CD4-positive, alpha-beta T cell treated with Interleukin-17A for 1 hour (primary cell): Measurements from ENCODE around the gene MED26.
A peak's percentile ranks its signal among the peaks of the same experiment; 100 is the strongest.

Experiments used
- DNase-seq: peaks from one replicate; pipeline ENCODE4 v3.0.0-alpha.2; 2020

Gene MED26

GRCh38 chr19:16609511-16610200 lies 18.3 kb downstream of the MED26 start:
- no peak for DNase-seq

DNA sequence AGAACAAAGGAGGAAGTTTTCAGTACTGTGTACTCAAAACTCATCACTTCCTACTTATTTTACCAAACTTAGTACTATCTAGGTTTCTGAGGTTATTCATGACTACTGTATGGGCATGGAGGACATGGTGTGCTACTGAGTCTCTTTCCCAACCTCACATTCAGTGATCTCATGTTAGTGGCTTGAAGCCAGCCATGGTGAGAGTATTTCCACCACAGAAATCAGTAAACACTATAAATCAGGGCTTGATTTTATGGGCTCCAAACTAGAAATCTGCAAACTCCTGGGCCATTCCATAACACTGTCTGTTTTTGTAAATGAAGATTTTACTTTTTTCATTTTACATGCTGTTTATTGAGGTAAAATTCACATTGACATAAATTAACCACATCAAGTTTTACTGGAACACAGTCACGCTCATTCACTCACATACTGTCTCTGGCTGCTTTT lies 19.7 kb downstream of the MED26 start:
- no peak for DNase-seq

DNA sequence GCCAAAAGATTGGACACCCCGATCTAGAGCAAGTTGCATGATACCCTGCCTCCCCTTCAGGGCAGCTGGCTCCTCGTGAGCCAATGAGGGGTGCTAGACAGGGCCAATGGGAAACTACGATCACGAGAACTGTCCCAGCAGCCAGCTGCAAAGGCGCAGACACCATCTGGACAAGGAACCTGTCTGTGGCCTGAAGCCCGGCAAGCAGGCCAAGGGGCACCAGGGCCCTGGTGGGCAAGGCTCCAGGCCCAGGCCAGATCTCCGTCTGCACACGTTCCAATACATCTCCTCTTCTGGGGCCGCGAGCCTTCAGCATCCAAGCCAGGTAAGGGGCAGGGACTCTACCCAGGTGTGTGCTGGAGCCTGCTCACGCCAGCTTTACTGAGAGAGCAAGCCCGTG lies 20.2 kb downstream of the MED26 start:
- no peak for DNase-seq

DNA sequence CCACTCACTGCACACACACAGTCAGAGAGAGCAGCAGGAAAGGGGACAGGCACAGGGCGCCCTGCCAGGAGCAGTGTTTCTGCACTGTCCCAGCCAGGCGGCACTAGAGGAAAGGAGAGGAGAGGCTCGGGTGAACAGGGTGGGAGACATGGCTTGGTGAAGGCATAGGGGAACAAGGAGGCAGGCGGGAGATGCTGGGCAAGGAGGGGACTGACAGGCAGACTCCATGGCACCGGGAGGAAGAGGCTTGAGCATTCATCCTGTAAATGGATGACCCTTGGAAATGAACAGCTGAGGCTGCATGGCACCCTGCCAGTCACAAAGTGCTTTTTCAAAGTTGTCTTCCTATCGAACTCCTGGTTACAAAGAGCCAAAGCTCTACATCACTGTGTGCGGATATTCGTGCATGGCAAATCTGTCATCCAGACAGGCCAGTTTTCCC lies 22.4 kb downstream of the MED26 start:
- DNase-seq, result no peak

DNA sequence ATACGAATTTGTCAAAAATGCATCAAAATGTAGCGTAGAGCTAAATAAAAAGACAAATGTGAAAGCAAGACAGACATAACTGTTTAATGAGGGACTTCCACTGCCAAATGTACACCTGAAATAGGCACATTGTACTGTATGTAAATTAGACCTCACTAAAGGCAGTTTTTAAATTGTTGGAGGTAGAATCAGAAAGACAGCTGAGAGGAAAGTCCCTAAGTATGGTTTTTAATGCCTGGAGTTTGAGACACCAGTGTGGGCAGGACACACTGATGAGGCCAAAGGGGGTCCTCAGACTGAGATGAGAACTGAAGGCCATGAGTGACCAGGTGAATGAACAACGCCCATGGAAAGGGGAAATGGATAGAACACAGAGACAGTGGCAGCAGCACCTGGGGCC lies 22.9 kb downstream of the MED26 start:
- no peak for DNase-seq

- no peak for DNase-seq
These were observed 23.4 kb downstream of the MED26 start for GRCh38 chr19:16604615-16605014.

DNA sequence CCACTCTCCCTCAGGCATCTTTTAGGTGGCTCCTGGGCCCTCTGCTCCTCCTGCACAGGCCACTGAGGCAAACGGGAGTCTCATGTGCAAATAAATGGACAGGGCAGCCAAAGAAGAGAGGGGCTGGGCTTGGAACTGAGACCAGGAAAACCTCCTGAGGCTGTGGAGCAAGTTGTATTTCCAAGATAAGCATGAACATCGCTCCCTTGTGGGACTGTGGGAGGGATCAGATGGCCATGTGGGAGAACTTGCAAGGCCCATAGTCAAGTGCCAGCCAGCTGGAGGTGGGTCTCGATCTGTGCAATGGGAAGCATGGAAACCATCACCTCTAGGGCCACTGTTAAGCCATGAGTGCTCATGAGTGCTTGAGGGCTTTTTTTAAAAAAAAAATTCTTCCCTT lies 24.9 kb downstream of the MED26 start:
- no peak for DNase-seq

DNA sequence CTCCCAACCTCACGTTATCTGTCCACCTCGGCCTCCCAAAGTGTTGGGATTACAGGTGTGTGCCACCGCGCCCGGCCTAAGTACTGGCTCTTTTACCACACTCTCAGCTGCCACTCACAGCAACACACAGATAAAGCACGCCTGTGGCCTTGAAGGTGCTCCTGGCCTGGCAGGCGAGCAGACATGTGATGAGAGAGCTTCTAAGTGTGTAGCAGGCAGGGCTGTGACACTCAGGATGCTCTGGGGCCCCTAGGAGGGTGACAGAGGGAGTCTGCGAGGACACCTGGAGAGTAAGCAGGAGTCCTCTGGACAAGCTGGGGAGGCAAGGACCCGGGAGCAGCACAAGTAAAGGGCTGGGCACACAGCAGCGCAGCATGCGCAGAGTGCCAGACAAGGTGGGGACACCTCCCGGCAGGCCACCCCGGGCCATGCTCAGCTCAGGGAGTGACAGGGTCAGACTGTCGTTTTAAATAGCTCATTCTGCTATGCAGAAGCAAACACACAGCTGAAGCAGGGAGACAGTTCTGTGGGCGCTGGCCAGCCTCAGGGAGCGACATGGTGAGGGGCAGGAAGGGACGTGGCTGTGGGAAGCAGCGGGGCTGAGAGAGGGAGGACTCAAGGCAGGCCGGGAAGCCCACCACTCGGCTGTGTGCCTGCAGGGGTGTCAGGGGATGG lies 26.5 kb downstream of the MED26 start:
- DNase-seq, result no peak

- DNase-seq, result no peak
These were observed 27.2 kb downstream of the MED26 start for GRCh38 chr19:16600824-16601223.

- no peak for DNase-seq
These were observed 28.2 kb downstream of the MED26 start for GRCh38 chr19:16599655-16600346.

DNA sequence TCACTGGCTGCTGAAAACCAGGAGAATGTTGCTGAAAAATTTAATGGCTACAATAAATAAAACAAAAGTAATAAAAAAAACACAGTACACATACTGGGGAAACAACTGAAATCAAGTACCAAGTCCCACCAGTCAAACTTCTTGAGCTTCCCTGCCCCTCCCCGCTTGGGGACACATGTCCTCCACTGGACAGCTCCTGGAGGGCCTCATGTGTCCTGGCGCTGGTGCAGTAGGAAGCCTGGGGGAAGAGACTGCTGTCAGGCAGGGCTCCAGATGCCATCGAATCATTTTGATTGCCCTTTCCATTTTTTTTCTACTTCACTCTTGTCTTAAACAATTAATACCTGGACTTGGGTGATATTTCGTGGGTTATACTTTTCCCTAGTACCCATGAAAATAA lies 29.2 kb downstream of the MED26 start:
- DNase-seq, result no peak

GRCh38 chr19:16596399-16596798 lies 31.6 kb downstream of the MED26 start:
- no peak for DNase-seq

GRCh38 chr19:16595097-16595496 lies 32.9 kb downstream of the MED26 start:
- DNase-seq, result peak; percentile 22

DNA sequence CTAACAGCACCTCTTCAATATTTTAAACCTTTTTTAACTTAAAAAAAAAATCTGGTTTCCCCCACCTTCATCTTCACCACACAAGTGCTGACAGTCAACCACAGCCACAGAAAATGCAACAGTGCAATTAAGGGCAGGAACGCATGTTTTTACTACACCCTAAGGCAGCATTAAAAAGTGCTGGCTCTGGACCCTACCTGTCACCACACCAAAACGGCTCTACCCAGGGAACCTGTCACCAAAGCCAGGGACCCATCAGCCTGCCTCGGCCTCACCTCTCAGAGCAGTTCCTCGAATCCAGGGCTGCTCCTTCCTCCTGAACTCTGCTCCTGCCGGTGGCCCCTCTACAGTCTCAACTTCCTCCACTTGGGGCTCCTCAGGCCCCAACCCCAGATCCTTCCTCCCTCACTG lies 33.3 kb downstream of the MED26 start:
- peak; percentile 70 for DNase-seq

- peak; percentile 73 for DNase-seq
These were observed 33.8 kb downstream of the MED26 start for GRCh38 chr19:16594131-16594586.

- DNase-seq, result no peak
These were observed 34.8 kb downstream of the MED26 start for GRCh38 chr19:16593181-16593580.

GRCh38 chr19:16591803-16592556 lies 36.0 kb downstream of the MED26 start:
- DNase-seq, result no peak

DNA sequence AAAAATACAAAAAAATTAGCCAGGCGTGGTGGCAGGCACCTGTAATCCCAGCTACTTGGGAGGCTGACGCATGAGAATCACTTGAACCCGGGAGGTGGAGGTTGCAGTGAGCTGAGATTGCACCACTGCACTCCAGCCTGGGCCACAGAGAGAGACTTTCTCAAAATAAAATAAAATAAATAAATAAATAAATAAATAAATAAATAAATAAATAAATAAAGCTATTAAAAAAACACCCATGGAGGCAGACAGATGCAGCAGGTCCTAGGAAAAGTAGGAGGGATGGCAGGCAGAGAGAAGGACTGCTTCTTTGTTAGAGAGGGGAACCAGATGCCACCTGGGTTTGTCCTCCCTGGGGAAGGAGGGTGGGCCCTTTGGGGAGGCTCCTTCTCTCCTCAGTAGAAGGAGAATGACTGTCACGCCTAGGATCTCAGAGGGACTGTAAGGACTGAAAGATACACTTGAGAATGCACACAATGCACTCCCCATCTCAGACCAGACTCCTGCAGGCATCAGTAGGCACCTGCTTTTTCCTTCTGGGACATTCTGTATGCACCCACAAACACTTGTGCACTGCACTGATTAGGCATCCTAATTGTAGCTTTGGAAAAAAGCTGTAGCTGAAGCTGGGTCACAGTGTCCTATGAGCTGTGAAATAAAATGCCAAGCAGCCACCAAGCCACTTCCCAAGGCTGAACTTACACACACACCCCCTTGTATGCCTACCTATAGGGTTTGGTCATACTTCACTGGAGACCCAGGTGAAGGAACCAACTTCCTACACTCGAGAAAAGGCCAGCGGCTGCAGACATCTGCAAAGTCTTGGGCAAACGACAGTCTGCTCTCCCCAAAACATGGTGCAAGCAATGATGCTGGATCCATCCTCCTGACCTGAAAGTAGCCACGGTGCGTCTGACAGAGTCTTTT lies 36.9 kb downstream of the MED26 start:
- DNase-seq, result no peak

DNA sequence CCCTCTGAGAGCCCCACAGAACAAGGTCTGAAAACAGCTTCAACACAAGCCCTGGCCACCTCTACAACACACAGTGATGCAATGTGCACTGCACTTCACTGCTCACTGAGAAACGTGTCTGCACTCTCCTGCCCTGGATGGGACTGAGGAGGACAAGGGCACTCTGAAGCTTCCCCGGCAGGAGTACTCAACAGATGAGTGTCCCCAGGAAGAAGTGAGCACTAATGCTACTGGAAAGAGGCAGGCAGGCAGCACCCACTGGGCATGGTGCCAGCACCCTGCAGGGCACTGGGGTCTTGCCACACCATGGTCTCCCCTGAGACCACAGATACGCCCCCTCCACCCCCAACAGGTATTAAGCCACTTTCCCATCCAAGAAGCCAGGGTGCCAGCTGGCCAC lies 38.1 kb downstream of the MED26 start:
- no peak for DNase-seq

GRCh38 chr19:16588824-16589577 lies 39.0 kb downstream of the MED26 start:
- no peak for DNase-seq
